HG03045 (cell line): Measurements from ENCODE around the gene PSENEN.

Experiments used
- ATAC-seq: cut with Tn5 transposase; IDR thresholded peaks from one replicate; pipeline ENCODE4 v1.9.1; 2021; ENCODE audit warnings: mild to moderate bottlenecking, moderate library complexity; ENCODE audit not compliant: unreplicated experiment

Gene PSENEN, protein sequence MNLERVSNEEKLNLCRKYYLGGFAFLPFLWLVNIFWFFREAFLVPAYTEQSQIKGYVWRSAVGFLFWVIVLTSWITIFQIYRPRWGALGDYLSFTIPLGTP

DNA sequence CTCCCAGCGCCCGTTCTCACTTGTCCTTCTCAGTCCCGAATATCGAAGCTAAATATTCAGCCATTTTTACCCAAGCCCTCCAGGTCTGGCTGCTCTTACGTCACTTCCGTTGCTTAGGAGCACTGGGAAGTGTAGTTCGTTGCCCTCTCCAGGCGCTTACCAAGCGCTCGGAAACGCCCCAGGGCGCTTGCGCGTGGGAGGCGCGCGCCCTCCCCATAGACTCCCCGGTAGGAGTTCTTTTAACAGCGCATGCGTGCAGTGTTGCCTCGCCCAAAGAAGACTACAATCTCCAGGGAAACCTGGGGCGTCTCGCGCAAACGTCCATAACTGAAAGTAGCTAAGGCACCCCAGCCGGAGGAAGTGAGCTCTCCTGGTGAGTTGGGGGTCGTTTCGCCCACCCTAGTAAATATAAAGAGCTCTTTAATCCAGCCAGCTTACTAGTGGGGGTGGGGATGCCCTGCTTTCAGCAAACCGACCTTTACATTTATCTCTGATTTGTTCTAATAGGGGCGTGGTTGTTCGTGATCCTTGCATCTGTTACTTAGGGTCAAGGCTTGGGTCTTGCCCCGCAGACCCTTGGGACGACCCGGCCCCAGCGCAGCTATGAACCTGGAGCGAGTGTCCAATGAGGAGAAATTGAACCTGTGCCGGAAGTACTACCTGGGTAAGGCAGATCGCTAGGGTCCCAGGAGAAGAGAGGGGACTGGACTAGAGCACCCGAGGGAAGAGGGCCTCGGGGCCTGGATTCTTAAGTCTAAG is at the start of gene PSENEN, which contains the start of gene U2AF1L4:
Gene PSENEN (plus strand): TSS at position 324 of the 759 bp plus-strand sequence. CDS start 280 bp downstream, at position 604.
Gene U2AF1L4 (minus strand): TSS at position 91 of the 759 bp plus-strand sequence. CDS start 27 bp downstream, at position 64.
- ATAC-seq = peak; percentile 41

DNA sequence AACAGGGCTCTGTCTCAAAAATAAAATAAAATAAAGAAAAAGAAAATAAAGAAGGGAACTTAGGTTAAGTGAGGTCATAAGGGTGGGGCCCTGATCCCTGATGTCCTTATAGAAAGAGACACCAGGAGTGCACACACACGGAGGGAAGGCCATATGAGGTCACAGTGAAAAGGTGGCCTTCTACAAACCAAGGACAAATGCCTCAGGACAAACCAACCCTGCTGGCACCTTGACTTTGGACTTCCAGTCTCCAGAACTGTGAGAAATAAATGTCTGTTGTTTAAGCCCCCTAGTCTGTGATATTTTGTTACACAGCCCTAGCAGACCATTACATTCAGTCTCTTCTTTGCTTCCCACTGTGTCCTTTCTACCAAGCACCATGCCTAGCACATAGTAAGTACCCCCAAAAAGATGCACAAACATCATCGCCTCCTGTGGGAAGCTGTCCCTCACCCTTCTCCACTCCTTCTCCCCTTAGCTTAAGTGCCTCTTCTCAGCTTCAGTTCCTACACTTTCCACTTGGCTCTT is 49.5 kb upstream of the PSENEN start:
- ATAC-seq = no peak

DNA sequence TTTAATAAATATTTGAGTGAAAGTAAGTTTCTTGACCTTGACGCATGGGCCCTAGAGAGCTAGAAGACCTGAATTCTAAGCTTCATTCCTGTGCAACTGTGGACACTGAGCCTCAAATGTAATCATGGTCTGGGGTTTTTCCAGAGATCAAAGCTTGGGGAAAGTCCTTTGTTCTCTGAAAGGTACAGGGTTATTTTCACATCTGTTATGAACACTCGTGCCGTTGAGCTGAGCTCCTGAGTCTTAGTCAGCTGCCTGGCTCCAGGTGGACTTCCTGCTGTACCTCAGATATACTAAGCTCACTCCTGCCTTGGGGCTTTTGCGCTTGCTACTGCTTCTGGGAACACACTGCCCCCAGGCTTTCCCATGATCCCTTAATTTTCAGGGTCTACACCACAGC is 48.6 kb upstream of the PSENEN start:
- no peak for ATAC-seq

DNA sequence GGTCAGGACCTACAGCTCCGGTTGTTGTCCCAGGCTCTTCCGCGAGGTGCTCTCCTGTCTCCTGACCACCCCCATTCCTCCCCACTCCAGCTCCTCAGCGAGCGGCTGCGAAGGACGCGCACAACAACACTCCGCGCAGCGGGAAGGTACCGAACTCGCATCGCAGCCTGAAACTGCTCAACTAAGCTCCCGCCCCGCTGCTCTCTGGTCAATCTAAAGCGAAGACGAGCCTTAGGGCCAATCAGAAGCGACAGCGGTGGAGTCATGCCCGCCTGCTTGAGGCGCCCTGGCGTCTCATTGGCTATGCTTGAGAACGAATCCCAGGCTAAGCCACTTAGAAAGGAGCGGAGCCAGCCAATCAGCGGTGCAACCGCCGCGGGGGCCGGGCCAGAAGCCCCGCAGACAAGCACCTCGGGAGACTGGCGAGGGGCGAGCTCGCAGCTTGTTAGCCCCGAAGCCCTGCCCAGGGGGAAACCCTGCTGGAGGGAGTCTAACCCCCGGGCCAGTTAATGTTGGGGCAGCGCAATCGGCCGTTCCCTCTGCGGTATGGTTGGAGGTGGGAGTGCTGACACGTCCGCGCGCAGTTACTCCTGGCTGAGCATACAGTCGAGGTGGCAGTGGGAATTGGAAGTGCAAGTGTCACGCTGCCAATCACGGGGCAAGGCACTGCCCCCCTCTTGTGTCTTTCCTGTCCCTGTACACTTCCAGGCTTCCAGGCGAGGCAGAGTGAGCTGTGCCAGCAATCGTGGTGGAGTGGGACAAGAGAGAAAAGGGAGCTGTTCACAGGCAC is 43.0 kb upstream of the PSENEN start:
- peak; percentile 94 for ATAC-seq

DNA sequence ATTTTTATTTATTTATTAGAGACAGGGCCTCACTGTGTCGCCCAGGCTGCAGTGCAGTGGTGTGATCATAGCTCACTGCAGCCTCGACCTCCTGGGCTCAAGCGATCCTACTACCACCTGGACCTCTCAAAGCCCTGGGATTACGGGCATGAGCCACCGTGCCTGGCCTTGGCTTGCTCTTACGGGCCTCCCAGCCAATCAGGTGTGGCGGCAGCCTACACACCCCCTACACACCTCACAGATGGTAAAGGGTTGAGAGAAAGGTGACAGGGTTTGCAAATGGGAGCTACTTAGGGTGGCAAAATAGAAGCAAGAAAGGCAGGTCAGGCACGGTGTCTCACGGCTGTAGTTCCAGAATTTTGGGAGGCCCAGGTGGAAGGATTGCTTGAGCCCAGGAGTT is 42.1 kb upstream of the PSENEN start:
- no peak for ATAC-seq

DNA sequence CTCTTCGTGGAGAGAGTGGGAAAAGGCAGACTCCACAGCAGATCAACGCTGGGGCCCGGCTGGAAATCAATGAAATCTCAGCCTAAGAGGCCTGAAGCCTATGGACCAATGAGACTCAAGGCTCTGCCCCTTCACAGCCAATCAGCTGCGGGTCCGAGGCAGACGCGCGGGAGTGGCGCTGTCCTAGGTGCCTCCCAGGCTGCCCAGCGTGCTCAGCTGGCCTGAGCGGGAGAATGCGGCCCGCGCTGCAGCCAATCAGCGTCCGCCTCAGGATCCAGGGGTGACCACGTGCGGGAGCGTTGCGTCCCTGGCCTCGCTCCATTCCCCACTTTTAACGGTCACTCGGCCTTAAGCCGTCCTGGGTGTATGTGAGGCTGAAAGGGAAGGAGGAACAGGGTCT is 41.2 kb upstream of the PSENEN start, which contains the start of gene ZBTB32:
Gene ZBTB32 (plus strand): TSS at position 341 of the 400 bp plus-strand sequence. CDS start 10,069 bp downstream, outside the sequence.
- ATAC-seq = no peak

DNA sequence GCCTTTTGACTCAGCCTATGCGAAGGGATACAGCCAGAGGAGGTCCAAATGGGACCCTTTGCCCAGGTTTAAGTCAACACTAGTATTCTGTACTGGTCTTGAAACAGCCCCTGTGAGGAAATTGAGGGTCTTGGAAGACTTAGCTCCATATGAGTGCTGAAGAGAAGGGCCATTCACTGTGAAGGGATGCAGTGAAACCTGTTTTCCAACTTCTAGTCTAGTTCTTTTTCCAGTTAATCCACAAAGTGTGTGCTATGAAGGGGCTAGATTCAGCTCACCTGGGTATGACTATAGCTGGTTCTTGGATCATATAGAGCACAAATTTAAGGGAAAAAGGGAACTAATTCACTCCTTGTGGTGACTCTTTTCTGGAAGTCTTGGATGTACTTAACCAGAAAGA is 37.1 kb upstream of the PSENEN start:
- ATAC-seq = no peak

DNA sequence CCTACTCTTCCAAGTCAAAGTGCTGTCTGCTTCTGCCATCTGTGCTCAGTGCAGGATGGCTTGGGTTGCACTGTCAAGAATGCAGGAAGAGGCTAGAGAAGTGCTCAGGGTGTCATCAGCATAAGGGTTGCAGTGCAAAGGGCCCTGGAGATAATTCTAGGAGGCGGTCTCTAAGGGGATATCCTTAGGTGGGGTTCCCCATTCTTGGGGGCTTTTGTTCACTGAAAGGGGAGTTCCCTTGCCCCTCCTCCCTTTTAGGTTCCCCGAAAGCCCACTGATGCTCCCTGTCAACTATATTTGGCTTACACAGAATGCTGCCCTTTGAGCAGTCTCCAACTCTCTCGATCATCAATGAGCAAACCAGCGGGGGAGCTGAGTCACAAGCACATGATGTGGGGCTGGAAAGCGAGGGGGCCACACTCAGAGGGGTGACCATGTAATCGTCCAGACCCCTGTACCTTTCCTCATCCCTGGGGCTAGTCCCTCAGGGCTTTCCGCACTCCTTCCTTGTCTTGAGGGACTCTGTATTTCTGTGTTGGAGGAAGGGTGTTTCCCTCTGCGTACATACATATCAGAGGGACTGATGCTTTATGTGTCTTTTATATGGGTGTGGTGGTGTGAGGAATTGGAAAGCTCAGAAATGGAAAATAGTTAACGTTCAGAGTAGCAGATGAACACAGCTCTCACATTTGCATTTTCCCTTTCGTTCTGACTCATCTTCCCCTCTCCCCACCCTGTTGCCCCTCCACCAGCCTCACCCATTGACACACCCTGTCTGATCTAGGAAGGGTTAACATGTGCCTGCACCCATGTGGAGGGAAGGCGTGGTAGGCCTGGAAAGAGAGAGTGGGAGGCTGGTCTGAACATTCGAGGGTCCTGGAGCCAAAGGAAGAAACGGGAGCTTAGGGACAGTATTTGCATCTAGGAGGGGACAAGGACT is 34.4 kb upstream of the PSENEN start:
- no peak for ATAC-seq

DNA sequence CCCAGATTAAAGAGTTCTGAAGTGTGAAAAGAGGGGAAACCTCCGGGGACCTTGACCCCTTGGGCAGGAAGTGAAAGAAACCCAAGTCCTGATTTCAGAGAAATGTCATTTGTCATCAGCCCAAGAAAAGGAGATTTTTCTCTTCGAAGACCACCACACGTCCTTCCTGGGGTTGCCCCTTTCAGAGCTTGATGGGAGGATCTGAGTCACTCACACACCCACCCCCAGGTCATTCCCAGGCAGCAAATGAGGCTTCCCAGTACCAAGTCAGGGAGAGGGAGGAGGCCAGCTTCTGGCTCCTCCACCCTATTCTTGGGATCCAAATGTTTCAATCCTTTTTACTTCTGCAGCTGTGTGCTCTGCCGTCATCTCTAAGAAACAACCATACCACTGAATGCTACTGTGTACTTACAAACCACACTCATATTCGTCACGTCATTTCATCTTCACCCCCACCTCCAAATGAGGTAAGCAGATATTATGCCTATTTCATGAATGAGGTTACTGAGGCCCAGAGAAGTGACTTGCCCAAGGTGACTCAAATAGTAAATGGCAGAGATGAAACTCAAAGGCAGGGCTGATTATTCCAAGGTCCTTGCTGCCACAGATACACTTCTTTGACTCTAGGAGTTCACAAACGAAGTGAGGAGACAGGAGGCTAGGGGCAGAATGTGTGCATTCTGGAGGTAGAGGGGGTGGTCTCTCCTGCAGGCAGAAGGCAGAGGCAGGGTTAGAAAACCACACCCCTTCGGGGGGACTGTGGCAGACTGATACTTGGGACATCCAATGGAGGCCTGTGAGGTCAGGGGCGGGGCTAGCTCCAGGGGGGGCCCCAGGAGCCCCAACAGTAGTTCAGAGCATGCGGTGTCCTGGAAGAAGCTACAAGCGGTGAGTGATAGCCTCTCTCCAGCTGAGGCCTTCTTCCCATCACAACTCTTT is 32.6 kb upstream of the PSENEN start:
- no peak for ATAC-seq

DNA sequence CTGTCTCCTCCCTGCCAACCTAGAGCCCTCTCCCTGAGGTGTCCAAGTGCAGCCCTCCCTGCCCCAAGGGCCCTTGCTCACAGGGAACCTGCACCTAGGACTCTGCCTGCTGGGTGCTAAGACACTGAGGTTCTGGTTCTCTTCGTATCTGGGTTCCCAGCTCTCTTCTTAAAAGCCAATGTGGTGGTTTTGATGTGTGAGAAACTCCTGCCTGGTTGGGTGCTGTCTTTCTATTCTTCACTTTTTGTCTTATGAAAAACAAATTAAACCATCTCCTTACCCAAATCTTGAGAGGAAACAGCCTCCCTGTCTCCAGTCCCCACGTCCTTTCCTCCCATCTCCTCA is 32.0 kb upstream of the PSENEN start:
- ATAC-seq = no peak

DNA sequence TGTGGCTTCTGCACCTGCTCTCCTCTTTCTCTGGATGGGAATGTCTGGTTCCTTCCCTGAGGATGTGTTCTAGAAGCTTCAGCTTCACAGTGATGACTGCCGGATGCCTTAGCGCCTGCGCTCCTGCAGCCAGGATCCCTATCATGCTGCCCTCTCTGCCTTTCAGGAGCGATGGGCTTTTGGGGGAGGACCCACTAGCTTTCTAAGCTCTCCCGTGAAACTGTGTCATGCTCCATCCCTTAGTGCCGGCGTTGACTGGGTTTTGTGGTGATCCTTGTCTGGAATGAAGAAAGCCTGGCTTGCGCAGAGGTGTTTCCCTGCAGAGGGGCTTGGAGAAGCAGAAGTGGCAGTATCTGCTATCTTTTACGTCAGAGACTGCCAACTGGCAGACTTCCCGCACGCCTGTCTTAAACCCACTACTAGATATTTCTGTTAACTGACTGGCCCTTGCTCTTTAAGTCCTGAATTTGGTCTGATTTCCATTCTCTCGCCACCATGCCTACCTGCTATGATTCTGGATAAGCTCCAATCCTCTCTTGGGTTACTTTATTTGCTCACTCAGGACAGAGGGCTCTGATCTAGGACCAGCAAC is 31.5 kb upstream of the PSENEN start:
- no peak for ATAC-seq

DNA sequence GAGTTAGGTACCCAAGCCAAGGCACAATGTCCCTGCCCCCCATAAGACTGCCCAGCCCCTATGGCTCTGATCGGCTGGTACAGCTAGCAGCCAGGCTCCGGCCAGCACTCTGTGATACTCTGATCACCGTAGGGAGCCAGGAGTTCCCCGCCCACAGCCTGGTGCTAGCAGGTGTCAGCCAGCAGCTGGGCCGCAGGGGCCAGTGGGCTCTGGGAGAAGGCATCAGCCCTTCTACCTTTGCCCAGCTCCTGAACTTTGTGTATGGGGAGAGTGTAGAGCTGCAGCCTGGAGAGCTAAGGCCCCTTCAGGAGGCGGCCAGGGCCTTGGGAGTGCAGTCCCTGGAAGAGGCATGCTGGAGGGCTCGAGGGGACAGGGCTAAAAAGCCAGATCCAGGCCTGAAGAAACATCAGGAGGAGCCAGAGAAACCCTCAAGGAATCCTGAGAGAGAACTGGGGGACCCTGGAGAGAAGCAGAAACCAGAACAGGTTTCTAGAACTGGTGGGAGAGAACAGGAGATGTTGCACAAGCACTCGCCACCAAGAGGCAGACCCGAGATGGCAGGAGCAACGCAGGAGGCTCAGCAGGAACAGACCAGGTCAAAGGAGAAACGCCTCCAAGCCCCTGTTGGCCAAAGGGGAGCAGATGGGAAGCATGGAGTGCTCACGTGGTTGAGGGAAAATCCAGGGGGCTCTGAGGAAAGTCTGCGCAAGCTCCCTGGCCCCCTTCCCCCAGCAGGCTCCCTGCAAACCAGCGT is 30.7 kb upstream of the PSENEN start:
- ATAC-seq = no peak

DNA sequence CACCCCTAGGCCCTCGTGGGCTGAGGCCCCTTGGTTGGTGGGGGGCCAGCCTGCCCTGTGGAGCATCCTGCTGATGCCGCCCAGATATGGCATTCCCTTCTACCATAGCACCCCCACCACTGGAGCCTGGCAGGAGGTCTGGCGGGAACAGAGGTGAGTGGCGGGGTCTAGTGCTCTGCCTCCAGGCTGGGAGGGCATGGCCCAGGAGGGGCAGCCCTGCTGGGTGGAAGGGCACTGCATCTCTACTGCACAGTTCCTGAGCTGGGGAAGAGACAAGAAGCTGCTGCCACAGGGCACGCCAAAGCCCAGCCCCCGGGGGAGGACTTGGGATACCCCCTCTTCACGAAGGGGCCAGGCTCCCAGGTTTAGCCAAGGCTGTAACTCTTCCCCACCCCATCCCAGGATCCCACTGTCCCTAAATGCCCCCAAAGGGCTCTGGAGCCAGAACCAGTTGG is 30.1 kb upstream of the PSENEN start:
- ATAC-seq = no peak

DNA sequence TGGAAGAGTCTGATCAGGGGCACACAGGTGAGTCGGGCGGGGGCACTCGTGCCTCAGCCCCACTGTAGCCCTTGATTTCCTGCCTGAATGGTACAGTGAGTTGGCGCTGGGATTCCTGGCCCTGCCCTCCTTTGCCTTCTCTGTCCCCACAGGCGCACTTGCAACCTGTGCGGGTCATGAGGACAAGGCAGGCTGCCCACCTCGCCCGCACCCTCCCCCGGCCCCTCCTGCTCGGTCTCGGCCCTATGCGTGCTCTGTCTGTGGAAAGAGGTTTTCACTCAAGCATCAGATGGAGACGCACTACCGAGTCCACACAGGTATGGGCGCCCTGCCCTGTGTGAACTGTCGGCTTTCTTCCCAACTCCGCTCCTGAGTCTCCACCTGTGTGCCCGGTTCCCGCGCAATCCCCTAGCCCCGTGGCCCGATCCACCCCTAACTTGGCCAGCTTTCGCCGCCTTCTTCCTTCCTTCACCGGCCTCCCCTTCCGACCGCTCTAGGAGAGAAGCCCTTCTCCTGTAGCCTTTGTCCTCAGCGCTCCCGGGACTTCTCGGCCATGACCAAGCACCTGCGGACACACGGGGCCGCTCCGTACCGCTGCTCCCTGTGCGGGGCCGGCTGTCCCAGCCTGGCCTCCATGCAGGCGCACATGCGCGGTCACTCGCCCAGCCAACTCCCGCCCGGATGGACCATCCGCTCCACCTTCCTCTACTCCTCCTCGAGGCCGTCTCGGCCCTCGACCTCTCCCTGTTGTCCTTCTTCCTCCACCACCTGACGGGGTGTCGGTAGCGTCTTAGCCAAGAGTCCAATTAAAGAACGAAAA is 29.3 kb upstream of the PSENEN start:
- ATAC-seq = no peak

DNA sequence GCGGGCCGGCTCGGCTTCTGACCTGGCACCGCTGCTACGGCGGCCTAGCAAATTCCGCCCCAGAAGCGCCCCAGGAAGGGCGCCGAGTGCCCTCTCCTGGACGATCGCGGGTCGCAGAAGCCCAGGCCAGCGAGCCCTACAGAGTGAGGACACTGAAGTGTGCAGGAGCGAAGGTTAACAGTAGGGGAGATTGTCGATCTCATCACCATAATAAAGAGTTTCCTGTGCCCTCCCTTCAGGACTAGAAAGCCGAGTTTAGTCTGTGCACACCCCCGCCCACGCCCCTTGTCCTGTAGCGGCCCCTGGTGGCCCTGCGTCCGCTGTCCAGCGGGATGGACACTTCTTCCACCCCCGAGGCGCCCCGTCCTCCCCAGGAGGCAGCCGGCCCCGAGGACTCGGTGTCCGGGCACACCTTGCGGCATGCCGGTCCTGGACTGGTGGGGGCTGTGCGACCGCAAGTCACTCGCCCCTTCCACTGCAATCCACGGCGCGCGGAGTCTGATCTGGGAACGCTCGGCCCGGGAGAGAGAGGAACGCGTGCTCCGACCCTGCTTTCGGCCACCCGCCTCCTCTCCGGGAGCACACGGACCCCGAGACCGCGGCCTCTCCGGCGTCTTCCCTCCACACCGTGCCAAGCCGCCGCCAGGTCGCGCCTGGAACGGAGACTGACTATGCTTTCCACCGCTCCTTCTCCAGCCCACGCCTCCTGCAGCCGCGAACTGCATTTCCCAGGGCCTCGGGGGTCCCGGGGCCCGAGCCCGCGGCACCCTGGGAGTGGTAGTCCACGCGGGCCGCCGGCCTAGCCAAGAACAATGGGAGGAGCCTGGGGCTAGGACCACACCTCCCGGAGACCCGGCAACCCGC is 28.4 kb upstream of the PSENEN start:
- ATAC-seq = peak; percentile 58

DNA sequence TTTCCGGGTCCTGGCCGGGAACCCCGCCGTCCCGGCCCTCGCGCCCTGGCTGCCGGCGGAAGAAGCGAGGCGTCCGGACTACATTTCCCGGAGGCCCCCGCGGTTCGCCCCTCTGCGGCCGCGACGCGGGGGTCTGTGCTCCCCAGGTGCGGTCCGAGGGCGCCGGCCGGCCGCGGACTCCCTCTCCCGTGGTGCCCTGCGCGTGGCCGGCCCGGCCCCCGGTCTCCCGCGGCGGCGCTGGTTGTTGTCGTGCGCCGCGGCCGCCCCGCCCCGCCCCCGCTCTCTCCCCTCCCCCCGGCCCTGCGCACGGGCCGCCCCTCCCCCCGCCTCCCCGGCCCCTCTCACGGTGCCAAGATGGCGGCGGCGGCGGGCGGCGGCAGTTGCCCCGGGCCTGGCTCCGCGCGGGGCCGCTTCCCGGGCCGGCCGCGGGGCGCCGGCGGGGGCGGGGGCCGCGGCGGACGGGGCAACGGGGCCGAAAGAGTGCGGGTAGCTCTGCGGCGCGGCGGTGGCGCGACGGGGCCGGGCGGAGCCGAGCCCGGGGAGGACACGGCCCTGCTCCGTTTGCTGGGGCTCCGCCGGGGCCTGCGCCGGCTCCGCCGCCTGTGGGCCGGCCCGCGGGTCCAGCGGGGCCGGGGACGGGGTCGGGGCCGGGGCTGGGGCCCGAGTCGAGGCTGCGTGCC is 27.6 kb upstream of the PSENEN start, which contains the start of gene KMT2B:
Gene KMT2B (plus strand): TSS at position 339 of the 680 bp plus-strand sequence. CDS start 16 bp downstream, at position 355.
- ATAC-seq = peak; percentile 49
